Measurements from ENCODE around the gene NRBP1.
"Not testable (repeated sequence)": the region's sequence is repeated elsewhere in the genome, so short reads cannot be mapped to it uniquely, and the experiment has no call there.

The NRBP1 gene

GRCh38 chr2:27408601-27409320 lies 19.7 kb upstream of the NRBP1 start:
- Mint-ChIP-seq H3K36me3 (peaks cover 6% of the 10 kb centered on the region), H3K9me3 (peaks cover 4% of the 10 kb centered on the region), H3K27me3 (peaks cover 2% of the 10 kb centered on the region), H3K27ac (peak overlapping the region; percentile 89), H3K4me3 (peak overlapping the region; percentile 89), H3K4me1 (peaks cover 19% of the 10 kb centered on the region)
- ATAC-seq (ENCODE audit: low read depth) (no peak), DNase-seq (ENCODE audit: low spot score in 2 of 2) (no peak)

DNA sequence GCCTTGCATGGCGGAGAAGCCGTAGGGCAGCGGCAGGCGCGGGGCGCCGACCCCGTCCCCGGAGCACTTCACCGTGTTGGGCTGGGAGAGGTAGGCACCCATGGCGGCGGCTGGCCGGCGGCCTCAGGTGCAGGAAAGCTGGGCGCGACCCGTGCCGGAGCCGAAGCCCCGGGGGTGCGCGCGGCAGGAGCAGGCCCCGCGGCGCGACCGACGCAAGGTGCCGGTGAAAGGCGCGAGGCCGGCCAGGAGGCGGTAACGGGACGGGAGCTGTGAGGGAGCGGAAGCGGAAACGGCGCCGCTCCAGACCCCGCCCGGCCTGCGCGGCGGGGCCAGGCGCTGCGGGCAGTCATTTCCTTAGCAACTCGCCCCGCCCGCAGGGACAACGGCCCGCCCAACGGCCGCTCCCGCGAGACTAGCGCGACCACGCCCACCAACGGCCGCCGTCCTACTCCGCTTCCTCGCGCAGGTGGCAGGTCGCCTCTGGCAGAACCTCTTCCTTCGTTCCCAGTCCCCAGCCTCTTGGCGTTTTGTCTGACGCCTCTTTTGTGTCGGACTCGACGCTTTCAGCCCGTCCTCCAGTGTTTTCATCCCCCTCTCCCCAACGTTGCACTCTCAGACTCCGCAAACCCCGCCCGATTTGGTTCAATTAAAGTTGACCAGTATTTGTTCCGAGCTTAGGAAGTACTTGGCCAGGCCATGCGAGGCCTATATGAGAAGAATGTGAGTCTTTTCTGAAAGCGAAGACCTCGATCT lies 18.9 kb upstream of the NRBP1 start, which contains the start of gene PPM1G:
Gene PPM1G (minus strand): TSS at position 271 of the 753 bp plus-strand sequence. CDS start 169 bp downstream, at position 102.
- Mint-ChIP-seq H3K4me3 (peak within 1 kb of the TSS; percentile 89), H3K9me3 (peaks cover 4% of the 10 kb centered on the region), H3K36me3 (peaks cover 6% of the 10 kb centered on the region), H3K4me1 (peaks cover 19% of the 10 kb centered on the region), H3K27me3 (peaks cover 2% of the 10 kb centered on the region), H3K27ac (peak within 1 kb of the TSS; percentile 89)
- ATAC-seq (ENCODE audit: low read depth): peak; percentile 95
- DNase-seq (ENCODE audit: low spot score in 2 of 2): peak; percentile 96

DNA sequence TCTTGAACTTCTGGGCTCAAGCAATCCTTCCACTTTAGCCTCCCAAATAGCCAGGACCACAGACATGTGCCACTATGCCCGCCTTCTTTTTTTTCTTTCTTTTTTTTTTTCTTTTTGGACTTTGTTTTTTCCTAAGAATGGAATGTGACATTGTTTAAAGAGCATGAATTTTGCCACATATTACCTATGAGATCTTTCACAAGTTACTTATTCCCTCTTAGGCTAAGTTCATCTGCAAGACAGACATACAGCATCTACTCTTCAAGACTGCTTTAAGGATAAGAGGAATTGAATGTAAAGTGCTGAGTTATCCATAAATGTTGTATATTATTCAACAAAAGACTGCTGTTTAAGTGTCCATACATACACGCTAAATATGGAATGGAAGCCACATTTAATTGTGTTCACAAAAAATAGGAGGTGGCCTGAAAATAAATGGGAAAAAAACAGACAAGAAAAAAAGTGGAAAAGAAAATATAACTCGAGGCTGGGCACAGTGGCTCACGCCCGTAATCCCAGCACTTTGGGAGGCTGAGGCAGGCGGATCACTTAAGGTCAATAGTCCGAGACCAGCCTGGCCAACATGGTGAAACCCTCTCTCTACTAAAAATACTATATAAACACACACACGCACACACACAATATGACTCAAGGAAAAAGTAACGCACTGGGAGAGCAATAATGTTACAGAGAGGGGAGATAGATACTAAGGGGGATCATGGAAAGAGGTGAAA lies 15.8 kb upstream of the NRBP1 start:
- Mint-ChIP-seq H3K4me3 (no peak overlapping the region), H3K36me3 (peaks cover 2% of the 10 kb centered on the region), H3K9me3 (peaks cover 4% of the 10 kb centered on the region), H3K27me3 (peaks cover 2% of the 10 kb centered on the region), H3K27ac (no peak overlapping the region), H3K4me1 (peaks cover 11% of the 10 kb centered on the region)
- DNase-seq (ENCODE audit: low spot score in 2 of 2) (no peak), ATAC-seq (ENCODE audit: low read depth) (no peak)

- H3K36me3 Mint-ChIP-seq: no peaks in the 10 kb centered on the region
- H3K4me3 Mint-ChIP-seq: no peak overlapping the region
- peaks cover 2% of the 10 kb centered on the region for H3K27me3 Mint-ChIP-seq
- ATAC-seq (ENCODE audit: low read depth) (no peak), DNase-seq (ENCODE audit: low spot score in 2 of 2) (no peak)
- H3K27ac Mint-ChIP-seq: no peak overlapping the region
- H3K9me3 Mint-ChIP-seq: no peaks in the 10 kb centered on the region
- H3K4me1 Mint-ChIP-seq: no peaks in the 10 kb centered on the region
Observed at GRCh38 chr2:27416151-27416550, 12.3 kb upstream of the NRBP1 start.

GRCh38 chr2:27420996-27421395 lies 7.4 kb upstream of the NRBP1 start:
- ATAC-seq (ENCODE audit: low read depth) (no peak), DNase-seq (ENCODE audit: low spot score in 2 of 2) (no peak)
- no peaks in the 10 kb centered on the region for H3K36me3 Mint-ChIP-seq
- H3K4me1 Mint-ChIP-seq: no peaks in the 10 kb centered on the region
- no peaks in the 10 kb centered on the region for H3K9me3 Mint-ChIP-seq
- no peak overlapping the region for H3K27ac Mint-ChIP-seq
- H3K27me3 Mint-ChIP-seq: no peaks in the 10 kb centered on the region
- no peak overlapping the region for H3K4me3 Mint-ChIP-seq

DNA sequence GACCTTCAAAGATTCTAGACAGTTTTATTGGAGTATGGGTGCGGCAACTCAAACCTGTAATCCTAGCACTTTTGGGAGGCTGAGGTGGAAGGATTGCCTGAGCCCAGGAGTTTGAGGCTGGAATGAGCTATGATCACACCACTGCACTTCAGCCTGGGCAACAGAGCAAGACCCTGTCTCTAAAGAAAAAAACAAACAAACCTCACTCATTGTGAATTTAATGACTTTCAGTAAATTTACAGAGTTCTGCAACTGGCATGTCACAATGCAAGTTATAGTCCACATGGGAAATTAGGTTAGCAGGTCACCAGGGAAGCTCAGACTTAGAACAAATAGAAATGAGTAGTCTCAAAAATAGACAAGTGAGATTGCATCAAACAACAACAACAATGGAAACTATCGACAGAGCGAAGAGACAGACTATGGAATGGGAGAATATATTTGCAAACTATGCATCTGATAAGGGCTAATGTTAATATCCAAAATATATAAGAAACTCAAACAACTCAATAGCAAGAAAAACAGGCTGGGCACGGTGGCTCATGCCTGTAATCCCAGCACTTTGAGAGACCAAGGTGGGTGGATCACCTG lies 6.7 kb upstream of the NRBP1 start:
- Mint-ChIP-seq H3K4me3 (no peak overlapping the region), H3K27ac (no peak overlapping the region), H3K36me3 (no peaks in the 10 kb centered on the region), H3K9me3 (no peaks in the 10 kb centered on the region), H3K4me1 (no peaks in the 10 kb centered on the region), H3K27me3 (no peaks in the 10 kb centered on the region)
- ATAC-seq (ENCODE audit: low read depth) (no peak), DNase-seq (ENCODE audit: low spot score in 2 of 2) (no peak)

GRCh38 chr2:27422958-27423357 lies 5.5 kb upstream of the NRBP1 start:
- H3K27ac Mint-ChIP-seq: no peak overlapping the region
- DNase-seq (ENCODE audit: low spot score in 2 of 2): no peak
- no peak overlapping the region for H3K4me3 Mint-ChIP-seq
- no peaks in the 10 kb centered on the region for H3K27me3 Mint-ChIP-seq
- peaks cover 4% of the 10 kb centered on the region for H3K4me1 Mint-ChIP-seq
- no peak for ATAC-seq (ENCODE audit: low read depth)
- no peaks in the 10 kb centered on the region for H3K36me3 Mint-ChIP-seq
- no peaks in the 10 kb centered on the region for H3K9me3 Mint-ChIP-seq

GRCh38 chr2:27425039-27425438 lies 3.4 kb upstream of the NRBP1 start:
- H3K4me3 Mint-ChIP-seq; H3K27ac Mint-ChIP-seq; DNase-seq (ENCODE audit: low spot score in 2 of 2); H3K36me3 Mint-ChIP-seq; H3K9me3 Mint-ChIP-seq; ATAC-seq (ENCODE audit: low read depth); H3K27me3 Mint-ChIP-seq: not testable (repeated sequence)
- H3K4me1 Mint-ChIP-seq: peaks cover 13% of the 10 kb centered on the region

DNA sequence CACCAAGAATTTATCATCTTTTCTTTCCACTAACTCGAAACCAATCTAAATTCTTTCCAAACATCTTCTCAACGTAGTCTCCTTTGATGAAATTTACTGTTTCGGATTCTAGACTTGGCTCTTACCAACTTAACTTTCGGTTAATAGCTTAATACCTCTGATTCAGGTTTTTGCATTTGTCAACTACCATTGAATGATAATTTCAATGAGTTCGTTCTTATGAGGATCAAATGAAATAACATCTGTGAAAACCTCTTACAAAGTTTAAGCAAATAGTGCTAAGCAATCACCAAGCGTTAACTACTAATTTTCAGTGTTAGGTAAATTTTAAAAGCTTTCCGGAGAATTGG lies 593 bp upstream of the NRBP1 start:
- peak overlapping the region; percentile 93 for H3K27ac Mint-ChIP-seq
- no peaks in the 10 kb centered on the region for H3K27me3 Mint-ChIP-seq
- no peaks in the 10 kb centered on the region for H3K9me3 Mint-ChIP-seq
- H3K4me1 Mint-ChIP-seq: peaks cover 15% of the 10 kb centered on the region
- DNase-seq (ENCODE audit: low spot score in 2 of 2): no peak
- H3K4me3 Mint-ChIP-seq: peak overlapping the region; percentile 100
- ATAC-seq (ENCODE audit: low read depth): no peak
- no peaks in the 10 kb centered on the region for H3K36me3 Mint-ChIP-seq

- Mint-ChIP-seq H3K36me3 (peaks cover 10% of the 10 kb centered on the region), H3K27ac (peak overlapping the region; percentile 83), H3K4me3 (peak overlapping the region; percentile 89), H3K4me1 (peaks cover 23% of the 10 kb centered on the region), H3K27me3 (no peaks in the 10 kb centered on the region), H3K9me3 (no peaks in the 10 kb centered on the region)
- peak; percentile 63 for ATAC-seq (ENCODE audit: low read depth)
- no peak for DNase-seq (ENCODE audit: low spot score in 2 of 2)
Observed at GRCh38 chr2:27428978-27429541, 629 bp downstream of the NRBP1 start.

- no peaks in the 10 kb centered on the region for H3K27me3 Mint-ChIP-seq
- ATAC-seq (ENCODE audit: low read depth) (no peak), DNase-seq (ENCODE audit: low spot score in 2 of 2) (no peak)
- H3K4me3 Mint-ChIP-seq: no peak overlapping the region
- H3K9me3 Mint-ChIP-seq: no peaks in the 10 kb centered on the region
- H3K36me3 Mint-ChIP-seq: peaks cover 29% of the 10 kb centered on the region
- H3K27ac Mint-ChIP-seq: no peak overlapping the region
- H3K4me1 Mint-ChIP-seq: peaks cover 27% of the 10 kb centered on the region
Observed at GRCh38 chr2:27431395-27431794, 3.0 kb downstream of the NRBP1 start.

DNA sequence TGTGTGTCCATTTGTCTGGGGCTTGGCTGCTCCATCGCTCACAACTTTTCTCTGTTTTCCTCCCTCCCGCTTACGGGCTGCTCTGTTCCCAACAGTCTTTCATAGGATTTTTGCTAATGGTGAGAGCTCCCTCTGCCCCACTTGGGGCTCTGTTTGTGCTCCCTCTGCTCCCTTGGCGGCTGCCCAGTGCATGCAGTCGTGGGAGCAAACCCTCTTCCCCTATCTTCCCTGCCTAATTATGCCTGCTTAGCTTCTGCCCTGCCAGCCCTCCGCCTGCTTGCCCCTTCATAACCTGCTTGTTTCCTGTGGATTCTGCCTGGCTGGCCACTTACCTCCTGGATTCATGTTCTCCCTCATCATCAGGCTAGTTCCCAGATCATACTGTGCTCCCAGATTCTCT lies 7.2 kb downstream of the NRBP1 start:
- Mint-ChIP-seq H3K9me3 (no peaks in the 10 kb centered on the region), H3K4me1 (peaks cover 12% of the 10 kb centered on the region), H3K4me3 (no peak overlapping the region), H3K27me3 (no peaks in the 10 kb centered on the region), H3K27ac (no peak overlapping the region), H3K36me3 (peaks cover 49% of the 10 kb centered on the region)
- ATAC-seq (ENCODE audit: low read depth) (no peak), DNase-seq (ENCODE audit: low spot score in 2 of 2) (no peak)

- H3K36me3 Mint-ChIP-seq: peaks cover 37% of the 10 kb centered on the region
- no peak overlapping the region for H3K4me3 Mint-ChIP-seq
- H3K4me1 Mint-ChIP-seq: peaks cover 5% of the 10 kb centered on the region
- no peak for ATAC-seq (ENCODE audit: low read depth)
- no peaks in the 10 kb centered on the region for H3K9me3 Mint-ChIP-seq
- no peak overlapping the region for H3K27ac Mint-ChIP-seq
- H3K27me3 Mint-ChIP-seq: no peaks in the 10 kb centered on the region
- DNase-seq (ENCODE audit: low spot score in 2 of 2): no peak
Observed at GRCh38 chr2:27441226-27441926, 12.9 kb downstream of the NRBP1 start.
